ENCODE results near the gene OR8B4. TPM values are rescaled to one million over a fixed set of nuclear protein-coding genes. Genes with fewer than 3 reads are reported as not detected.
"Not testable (repeated sequence)": the region's sequence is repeated elsewhere in the genome, so short reads cannot be mapped to it uniquely, and the experiment has no call there.

The OR8B4 gene
- total RNA-seq, 1 donor from 2014 or later, result not detected

GRCh38 chr11:124405581-124405980, 19.1 kb downstream of the OR8B4 start:
- no peak for DNase-seq (ENCODE audit: low spot score in 2 of 2)
- intact Hi-C loops (cut with DNase I), result no loop called here
- TF ChIP-seq CTCF (IDR thresholded peaks at IDR 0.05), result no peak
- H3K4me1 ChIP-seq, result no peaks in the 10 kb centered on the region
- no peaks in the 10 kb centered on the region for H3K9me3 ChIP-seq
- no peak overlapping the region for H3K4me3 ChIP-seq
- no peaks in the 10 kb centered on the region for H3K36me3 ChIP-seq
- H3K27me3 ChIP-seq, result no peaks in the 10 kb centered on the region
- H3K27ac ChIP-seq, result no peak overlapping the region

- H3K9me3 ChIP-seq; H3K27ac ChIP-seq; H3K4me1 ChIP-seq; H3K4me3 ChIP-seq; DNase-seq (ENCODE audit: low spot score in 2 of 2); H3K27me3 ChIP-seq; intact Hi-C loops (cut with DNase I); H3K36me3 ChIP-seq: not testable (repeated sequence)
Observed at GRCh38 chr11:124403186-124403585, 21.5 kb downstream of the OR8B4 start.

- TF ChIP-seq CTCF (IDR thresholded peaks at IDR 0.05), result peak; percentile 14 to 48 (median 37)
- Histone ChIP-seq H3K4me3 (no peak overlapping the region), H3K9me3 (no peaks in the 10 kb centered on the region), H3K27ac (no peak overlapping the region), H3K27me3 (no peaks in the 10 kb centered on the region), H3K4me1 (no peaks in the 10 kb centered on the region), H3K36me3 (no peaks in the 10 kb centered on the region)
- intact Hi-C loops (cut with DNase I), result no loop called here
- peak; percentile 9 to 75 for DNase-seq (ENCODE audit: low spot score in 2 of 2)
Observed at GRCh38 chr11:124402326-124402922, 22.2 kb downstream of the OR8B4 start.

- no peak within 1 kb of the TSS for H3K27ac ChIP-seq
- intact Hi-C loops (cut with DNase I), result no loop called here
- no peak for DNase-seq (ENCODE audit: low spot score in 2 of 2)
- no peak within 1 kb of the TSS for H3K4me3 ChIP-seq
- H3K4me1 ChIP-seq, result no peaks in the 10 kb centered on the region
- no peak for TF ChIP-seq CTCF (IDR thresholded peaks at IDR 0.05)
- H3K9me3 ChIP-seq, result no peaks in the 10 kb centered on the region
- no peaks in the 10 kb centered on the region for H3K27me3 ChIP-seq
- no peaks in the 10 kb centered on the region for H3K36me3 ChIP-seq
Observed at GRCh38 chr11:124398924-124399323, 25.7 kb downstream of the OR8B4 start, which contains the start of gene OR8B3. OR8B3 (minus strand) TSS chr11:124399024; CDS start chr11:124397351, 1,673 bp downstream.

GRCh38 chr11:124396847-124397246, 27.8 kb downstream of the OR8B4 start:
- H3K36me3 ChIP-seq; DNase-seq (ENCODE audit: low spot score in 2 of 2); H3K27me3 ChIP-seq; H3K27ac ChIP-seq; H3K4me3 ChIP-seq; H3K4me1 ChIP-seq; H3K9me3 ChIP-seq; intact Hi-C loops (cut with DNase I): not testable (repeated sequence)

- Histone ChIP-seq H3K4me3 (no peak overlapping the region), H3K4me1 (no peaks in the 10 kb centered on the region), H3K27ac (no peak overlapping the region), H3K36me3 (no peaks in the 10 kb centered on the region), H3K27me3 (no peaks in the 10 kb centered on the region), H3K9me3 (no peaks in the 10 kb centered on the region)
- DNase-seq (ENCODE audit: low spot score in 2 of 2), result no peak
- TF ChIP-seq CTCF (IDR thresholded peaks at IDR 0.05), result no peak
- intact Hi-C loops (cut with DNase I), result no loop called here
Observed at GRCh38 chr11:124394408-124394807, 30.3 kb downstream of the OR8B4 start.

- intact Hi-C loops (cut with DNase I), result no loop called here
- no peak for DNase-seq (ENCODE audit: low spot score in 2 of 2)
- no peak for TF ChIP-seq CTCF (IDR thresholded peaks at IDR 0.05)
- H3K4me1 ChIP-seq, result no peaks in the 10 kb centered on the region
- H3K27ac ChIP-seq, result no peak within 1 kb of the TSS
- no peaks in the 10 kb centered on the region for H3K27me3 ChIP-seq
- H3K4me3 ChIP-seq, result no peak within 1 kb of the TSS
- no peaks in the 10 kb centered on the region for H3K9me3 ChIP-seq
- H3K36me3 ChIP-seq, result no peaks in the 10 kb centered on the region
Observed at GRCh38 chr11:124384399-124384798, 40.3 kb downstream of the OR8B4 start, which contains the start of gene OR8B2. OR8B2 (minus strand) TSS chr11:124384499; CDS start chr11:124383343, 1,156 bp downstream.

- H3K36me3 ChIP-seq; H3K4me1 ChIP-seq; DNase-seq (ENCODE audit: low spot score in 2 of 2); intact Hi-C loops (cut with DNase I); H3K9me3 ChIP-seq; H3K27me3 ChIP-seq; H3K27ac ChIP-seq; H3K4me3 ChIP-seq: not testable (repeated sequence)
Observed at GRCh38 chr11:124382857-124383256, 41.8 kb downstream of the OR8B4 start.
